ENCODE measurements around the gene TRA2B.
"Not testable (repeated sequence)": the region's sequence is repeated elsewhere in the genome, so short reads cannot be mapped to it uniquely, and the experiment has no call there.

TRA2B gene

GRCh38 chr3:185927501-185928200 is 10.2 kb downstream of the TRA2B start:
- no peak for DNase-seq (ENCODE audit: low read depth)

GRCh38 chr3:185926445-185926844 is 11.4 kb downstream of the TRA2B start:
- DNase-seq (ENCODE audit: low read depth), result no peak

- no peak for DNase-seq (ENCODE audit: low read depth)
These were observed 12.5 kb downstream of the TRA2B start for GRCh38 chr3:185925353-185925752.

GRCh38 chr3:185924375-185924774 is 13.4 kb downstream of the TRA2B start:
- no peak for DNase-seq (ENCODE audit: low read depth)

- no peak for DNase-seq (ENCODE audit: low read depth)
These were observed 17.6 kb downstream of the TRA2B start for GRCh38 chr3:185920184-185920583.

GRCh38 chr3:185916042-185916833 is 21.6 kb downstream of the TRA2B start:
- no peak for DNase-seq (ENCODE audit: low read depth)

- no peak for DNase-seq (ENCODE audit: low read depth)
These were observed 22.2 kb downstream of the TRA2B start for GRCh38 chr3:185915642-185916041.

- DNase-seq (ENCODE audit: low read depth), result no peak
These were observed 22.7 kb downstream of the TRA2B start for GRCh38 chr3:185914911-185915629.

GRCh38 chr3:185912929-185913901 is 24.6 kb downstream of the TRA2B start:
- DNase-seq (ENCODE audit: low read depth), result no peak

- DNase-seq (ENCODE audit: low read depth), result no peak
These were observed 25.3 kb downstream of the TRA2B start for GRCh38 chr3:185912512-185912911.

- not testable (repeated sequence) for DNase-seq (ENCODE audit: low read depth)
These were observed 26.8 kb downstream of the TRA2B start for GRCh38 chr3:185911076-185911448.

- not testable (repeated sequence) for DNase-seq (ENCODE audit: low read depth)
These were observed 27.3 kb downstream of the TRA2B start for GRCh38 chr3:185910322-185911075.

GRCh38 chr3:185909913-185910312 is 27.9 kb downstream of the TRA2B start:
- not testable (repeated sequence) for DNase-seq (ENCODE audit: low read depth)

- DNase-seq (ENCODE audit: low read depth), result peak; percentile 66
These were observed 37.6 kb downstream of the TRA2B start for GRCh38 chr3:185900228-185900627.

- no peak for DNase-seq (ENCODE audit: low read depth)
These were observed 41.2 kb downstream of the TRA2B start for GRCh38 chr3:185896636-185897035.

GRCh38 chr3:185887066-185887465 is 50.7 kb downstream of the TRA2B start:
- DNase-seq (ENCODE audit: low read depth), result no peak

- no peak for DNase-seq (ENCODE audit: low read depth)
These were observed 53.2 kb downstream of the TRA2B start for GRCh38 chr3:185884641-185885040.

- DNase-seq (ENCODE audit: low read depth), result no peak
These were observed 55.9 kb downstream of the TRA2B start for GRCh38 chr3:185881926-185882325.

- DNase-seq (ENCODE audit: low read depth), result no peak
These were observed 57.2 kb downstream of the TRA2B start for GRCh38 chr3:185880600-185880999.

- no peak for DNase-seq (ENCODE audit: low read depth)
These were observed 58.9 kb downstream of the TRA2B start for GRCh38 chr3:185878920-185879319.

GRCh38 chr3:185874119-185874518 is 63.7 kb downstream of the TRA2B start:
- no peak for DNase-seq (ENCODE audit: low read depth)

Data from HS-27A (cell line).